AG09319 (cell line): ENCODE measurements around the gene ADPRHL1.

ENCODE experiments used
- DNase-seq: peaks from one replicate; pipeline ENCODE4 v3.0.0-alpha.2; 2010; ENCODE audit warnings: low read depth; ENCODE audit errors: extremely low read depth
- CTCF ChIP-seq: IDR thresholded peaks from 2 replicates; pipeline ENCODE4 v1.5.1; 2011; ENCODE audit warnings: low read depth, mild to moderate bottlenecking, inconsistent platforms, low read length, moderate library complexity

The ADPRHL1 gene

GRCh38 chr13:113423520-113424163 lies 29.6 kb downstream of the ADPRHL1 start:
- no peak for TF ChIP-seq CTCF
- no peak for DNase-seq

GRCh38 chr13:113422807-113423519 lies 30.3 kb downstream of the ADPRHL1 start:
- DNase-seq, result no peak

GRCh38 chr13:113421673-113422270 lies 31.5 kb downstream of the ADPRHL1 start:
- DNase-seq, result peak; percentile 31
- TF ChIP-seq CTCF, result no peak

More at GRCh38 chr13:113422807-113423519, 30.3 kb downstream of the ADPRHL1 start:
- no peak for TF ChIP-seq CTCF

- no peak for TF ChIP-seq CTCF
- no peak for DNase-seq
Measured at GRCh38 chr13:113420833-113421600, 32.3 kb downstream of the ADPRHL1 start.

GRCh38 chr13:113420232-113420631 lies 33.1 kb downstream of the ADPRHL1 start:
- no peak for TF ChIP-seq CTCF
- DNase-seq, result no peak

- no peak for TF ChIP-seq CTCF
Measured at GRCh38 chr13:113419531-113420193, 33.6 kb downstream of the ADPRHL1 start.

More at GRCh38 chr13:113419531-113420193, 33.6 kb downstream of the ADPRHL1 start:
- no peak for DNase-seq
